ENCODE data around the gene TMEM179B.
A peak's percentile ranks its signal among the peaks of the same experiment; 100 is the strongest.

TMEM179B gene

DNA sequence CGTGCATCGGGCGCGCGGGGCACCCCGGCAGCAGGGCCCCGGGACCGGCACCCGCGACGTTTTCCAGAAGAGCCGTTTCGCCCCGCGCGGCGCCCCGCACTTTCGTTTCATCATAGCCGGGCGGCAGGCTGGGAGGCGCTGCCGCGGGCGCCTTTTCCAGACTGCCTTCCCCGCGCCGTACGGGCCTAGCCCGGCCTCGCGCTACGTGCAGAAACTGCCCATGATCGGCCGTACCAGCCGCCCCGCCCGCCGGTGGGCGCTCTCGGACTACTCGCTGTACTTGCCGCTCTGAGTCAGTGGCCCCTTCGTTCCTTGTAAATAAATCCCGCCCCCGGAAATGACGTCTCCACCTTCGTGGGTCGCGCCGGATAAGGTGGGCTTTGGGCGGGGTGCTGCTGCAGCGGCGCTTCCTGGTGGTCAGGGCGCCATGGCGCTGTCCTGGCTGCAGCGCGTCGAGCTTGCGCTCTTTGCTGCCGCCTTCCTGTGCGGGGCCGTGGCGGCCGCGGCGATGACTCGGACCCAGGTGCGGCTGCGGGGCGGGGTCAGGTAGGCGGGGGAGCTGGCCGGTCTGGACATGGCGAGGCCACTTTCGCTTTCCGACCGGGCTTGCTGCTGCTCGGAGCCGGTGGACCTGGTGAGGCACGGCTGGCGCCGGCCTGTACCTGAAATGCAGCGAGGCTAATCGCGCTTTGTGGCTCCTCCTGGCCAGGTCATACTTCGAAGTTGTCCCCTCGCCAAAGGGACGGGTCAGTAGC, at the start of gene TMEM179B:
TMEM179B (plus strand) TSS at position 398 of the 755 bp plus-strand sequence; CDS start at position 428, 30 bp downstream.
- no peak; the same call in 1 of the 2 replicates for TF ChIP-seq NFIC (IDR thresholded peaks at IDR 0.05)
- TF ChIP-seq MAX (IDR thresholded peaks at IDR 0.05), result peak; percentile 84
- TF ChIP-seq CREB1 (IDR thresholded peaks at IDR 0.05; ENCODE audit: low read depth), result peak; percentile 82
- no peak for TF ChIP-seq CEBPB (IDR thresholded peaks at IDR 0.05)
- peak; percentile 15; the same call in 1 of the 2 replicates for TF ChIP-seq TEAD4 (IDR thresholded peaks at IDR 0.05)
- peak; percentile 57; the same call in 1 of the 2 replicates for TF ChIP-seq TCF12 (IDR thresholded peaks at IDR 0.05; ENCODE audit: low read depth)
- peak; percentile 58 for TF ChIP-seq EGR1 (IDR thresholded peaks at IDR 0.05)
- TF ChIP-seq REST (IDR thresholded peaks at IDR 0.05; ENCODE audit: low read depth), result 0 out of 2 replicates have a peak, but pooled peaks have one; percentile 22
- peak; percentile 90 for TF ChIP-seq TAF1 (IDR thresholded peaks at IDR 0.05; ENCODE audit: low read depth)
- TF ChIP-seq YY1 (IDR thresholded peaks at IDR 0.05; ENCODE audit: low read depth), result peak; percentile 93
- TF ChIP-seq RAD21 (IDR thresholded peaks at IDR 0.05; ENCODE audit: low read depth), result peak; percentile 34; the same call in 1 of the 2 replicates

- TF ChIP-seq NFIC (IDR thresholded peaks at IDR 0.05), result no peak
These were observed 39.6 kb upstream of the TMEM179B start for GRCh38 chr11:62747475-62748160.

GRCh38 chr11:62752177-62752785, 34.9 kb upstream of the TMEM179B start:
- TF ChIP-seq MAX (IDR thresholded peaks at IDR 0.05) (no peak), ZBTB7A (IDR thresholded peaks at IDR 0.05; ENCODE audit: low read depth) (no peak), REST (IDR thresholded peaks at IDR 0.05; ENCODE audit: low read depth) (no peak), EGR1 (IDR thresholded peaks at IDR 0.05) (no peak), TEAD4 (IDR thresholded peaks at IDR 0.05) (no peak), EP300 (IDR thresholded peaks at IDR 0.05; ENCODE audit: borderline replicate concordance) (no peak), CREB1 (IDR thresholded peaks at IDR 0.05; ENCODE audit: low read depth) (no peak), TCF12 (IDR thresholded peaks at IDR 0.05; ENCODE audit: low read depth) (no peak), TAF1 (IDR thresholded peaks at IDR 0.05; ENCODE audit: low read depth) (no peak), CEBPB (IDR thresholded peaks at IDR 0.05) (no peak), NFIC (IDR thresholded peaks at IDR 0.05) (no peak), YY1 (IDR thresholded peaks at IDR 0.05; ENCODE audit: low read depth) (no peak), FOXM1 (IDR thresholded peaks at IDR 0.05; ENCODE audit: borderline replicate concordance, low read depth) (no peak), RAD21 (IDR thresholded peaks at IDR 0.05; ENCODE audit: low read depth) (no peak)
- TF ChIP-seq, protein P1, sequence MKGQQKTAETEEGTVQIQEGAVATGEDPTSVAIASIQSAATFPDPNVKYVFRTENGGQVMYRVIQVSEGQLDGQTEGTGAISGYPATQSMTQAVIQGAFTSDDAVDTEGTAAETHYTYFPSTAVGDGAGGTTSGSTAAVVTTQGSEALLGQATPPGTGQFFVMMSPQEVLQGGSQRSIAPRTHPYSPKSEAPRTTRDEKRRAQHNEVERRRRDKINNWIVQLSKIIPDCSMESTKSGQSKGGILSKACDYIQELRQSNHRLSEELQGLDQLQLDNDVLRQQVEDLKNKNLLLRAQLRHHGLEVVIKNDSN (IDR thresholded peaks at IDR 0.05), result no peak

DNA sequence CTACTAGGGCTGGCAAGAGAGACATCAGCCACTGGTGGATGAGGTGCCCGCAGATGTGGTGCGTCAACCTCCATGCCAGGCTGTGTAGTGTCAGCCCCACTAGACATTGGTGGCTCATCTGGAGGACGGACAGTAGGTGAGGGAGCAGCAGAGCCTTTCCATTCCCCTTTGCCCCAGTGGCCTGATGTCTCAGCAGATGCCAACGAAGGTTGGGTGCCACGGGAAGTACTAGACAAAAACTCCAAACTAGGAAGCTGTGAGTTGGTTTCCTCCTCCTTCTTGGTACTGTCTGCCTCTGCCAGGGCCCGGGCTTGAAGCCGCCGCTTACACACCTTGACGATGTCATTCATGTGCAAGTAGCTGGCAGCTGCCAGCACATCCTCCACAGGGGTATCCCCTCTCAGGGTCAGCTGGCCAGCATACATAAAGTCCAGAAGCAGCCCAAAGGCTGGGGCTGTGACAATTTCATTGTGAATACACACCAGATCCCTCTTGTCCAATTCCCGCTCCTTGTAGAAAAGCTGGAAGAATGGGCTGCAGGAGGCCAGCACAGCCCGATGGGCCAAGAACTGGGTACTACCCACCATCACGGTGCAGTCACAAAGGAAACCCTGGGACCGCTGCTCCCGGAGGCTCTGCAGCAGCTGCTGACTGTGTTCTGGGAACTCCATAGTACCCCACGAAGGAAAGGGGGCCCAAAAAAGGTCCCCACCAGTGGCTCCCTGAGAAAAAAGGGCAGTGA, 34.0 kb upstream of the TMEM179B start:
- TF ChIP-seq ZBTB7A (IDR thresholded peaks at IDR 0.05; ENCODE audit: low read depth) (no peak), CEBPB (IDR thresholded peaks at IDR 0.05) (no peak), YY1 (IDR thresholded peaks at IDR 0.05; ENCODE audit: low read depth) (no peak), RAD21 (IDR thresholded peaks at IDR 0.05; ENCODE audit: low read depth) (no peak)

GRCh38 chr11:62753736-62754603, 33.2 kb upstream of the TMEM179B start, which contains the start of gene ZBTB3:
Gene ZBTB3 (minus strand): TSS chr11:62754160. CDS start chr11:62753664, 496 bp downstream.
- TF ChIP-seq FOXM1 (IDR thresholded peaks at IDR 0.05; ENCODE audit: borderline replicate concordance, low read depth), result no peak
- TF ChIP-seq TEAD4 (IDR thresholded peaks at IDR 0.05), result no peak
- no peak for TF ChIP-seq ZBTB7A (IDR thresholded peaks at IDR 0.05; ENCODE audit: low read depth)
- peak; percentile 40; the same call in 1 of the 2 replicates for TF ChIP-seq TAF1 (IDR thresholded peaks at IDR 0.05; ENCODE audit: low read depth)
- 0 out of 2 replicates have a peak, but pooled peaks have one; percentile 55 for TF ChIP-seq YY1 (IDR thresholded peaks at IDR 0.05; ENCODE audit: low read depth)
- TF ChIP-seq MAX (IDR thresholded peaks at IDR 0.05), result peak; percentile 66

Measured in Ishikawa (cell line).